ENCODE measurements around the gene DAGLA. TPM values are rescaled to one million over a fixed set of nuclear protein-coding genes. Genes with fewer than 3 reads are reported as not detected.
A peak's percentile ranks its signal among the peaks of the same experiment; 100 is the strongest.

Gene DAGLA
- total RNA-seq, 1 experiment from 2014 or later = 10.9 TPM

DNA sequence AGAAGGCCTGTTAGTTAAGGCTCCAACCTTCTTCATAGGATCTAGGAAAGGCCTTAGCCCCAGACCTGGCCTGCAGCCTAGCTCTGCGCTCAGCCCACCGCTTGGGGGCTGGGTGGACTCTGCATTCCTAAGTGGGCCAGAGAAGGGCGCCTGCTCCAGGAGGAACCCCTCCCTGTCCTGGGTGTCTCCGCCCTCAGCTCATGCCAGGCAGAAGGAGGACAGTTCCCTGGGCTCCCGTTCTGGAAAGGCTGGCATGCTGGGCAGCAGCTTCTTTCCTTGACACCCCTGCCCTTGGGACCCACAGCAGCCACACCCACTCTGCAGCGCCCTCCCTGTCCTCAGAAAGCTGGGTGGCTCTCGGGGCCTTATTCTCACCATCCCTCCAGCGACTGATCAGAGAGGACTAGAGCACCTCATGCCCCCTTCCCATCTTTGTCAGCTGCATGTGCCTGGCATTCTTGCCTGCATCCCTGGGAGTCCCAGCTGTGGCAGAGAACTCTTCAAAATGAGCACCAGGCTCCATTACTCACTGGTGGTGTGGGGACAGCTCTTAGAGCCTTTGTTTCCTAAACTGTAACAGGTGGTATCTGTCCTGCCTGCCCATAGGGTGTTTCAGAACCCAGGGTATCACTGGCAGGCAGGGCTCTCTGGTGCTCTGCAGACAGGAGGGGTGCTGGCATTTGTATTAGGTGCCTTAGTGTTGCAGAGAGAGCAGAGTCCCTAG is 51.9 kb downstream of the DAGLA start:
- Histone ChIP-seq H3K36me3 (ENCODE audit: insufficient read depth, low read length, poor library complexity, severe bottlenecking) (peaks cover 22% of the 10 kb centered on the region), H3K4me1 (ENCODE audit: insufficient read depth, low read length, poor library complexity, severe bottlenecking) (no peaks in the 10 kb centered on the region), H3K27ac (ENCODE audit: low read depth, low read length, poor library complexity, severe bottlenecking) (no peak overlapping the region), H3K9me3 (ENCODE audit: low read depth, low read length, poor library complexity, severe bottlenecking) (no peaks in the 10 kb centered on the region), H3K27me3 (replicated peaks; ENCODE audit: insufficient read depth, low read depth, low read length, poor library complexity) (no peaks in the 10 kb centered on the region), H3K4me3 (ENCODE audit: low read depth, low read length, poor library complexity, severe bottlenecking) (no peak overlapping the region)
- DNase-seq (ENCODE audit: low spot score) = no peak
- no TSS peak for BruUV-seq (replicated peaks)
- POLR2A ChIA-PET (ENCODE audit: low non-redundant PET) = no interaction called here
- TF ChIP-seq CTCF (conservative IDR thresholded peaks at IDR 0.05; ENCODE audit: low read depth, low read length) (no peak), EZH2 (IDR thresholded peaks at IDR 0.05; ENCODE audit: borderline replicate concordance, low read depth, low read length, poor library complexity, severe bottlenecking) (no peak)
- intact Hi-C loops (cut with micrococcal nuclease; ENCODE audit: unreplicated experiment) = loop anchor here (10.0 kb wide), 2 partner anchors 257 to 287 kb away; no protein-coding TSS in a partner anchor
- CTCF ChIA-PET = interaction anchor here (1.4 kb wide), 1 partner anchor 37 kb away, joined by 5 read pairs; no protein-coding TSS in a partner anchor

DNA sequence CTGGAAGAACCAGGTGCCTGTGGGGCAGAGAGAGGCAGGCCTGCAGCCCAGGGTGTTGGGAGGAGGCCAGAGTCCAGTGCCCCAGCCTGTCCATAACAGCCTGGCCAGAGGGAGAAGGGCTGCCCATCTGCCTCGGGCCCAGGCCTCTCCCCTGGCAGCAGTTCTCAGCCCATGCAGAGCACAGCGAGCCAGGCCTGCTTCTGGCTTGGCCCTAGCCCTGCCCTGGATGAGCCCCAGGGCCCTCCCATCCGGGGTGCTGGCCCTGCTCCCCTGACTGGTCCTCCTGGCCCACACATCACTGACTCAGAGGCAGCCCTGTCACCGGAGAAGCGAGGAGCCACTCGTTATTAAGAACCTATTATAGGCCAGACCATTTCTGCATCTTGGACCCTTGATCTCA is 52.5 kb downstream of the DAGLA start:
- TF ChIP-seq EZH2 (IDR thresholded peaks at IDR 0.05; ENCODE audit: borderline replicate concordance, low read depth, low read length, poor library complexity, severe bottlenecking) = no peak
- TF ChIP-seq CTCF (conservative IDR thresholded peaks at IDR 0.05; ENCODE audit: low read depth, low read length) = no peak
- intact Hi-C loops (cut with micrococcal nuclease; ENCODE audit: unreplicated experiment) = loop anchor here (1.0 to 10.0 kb wide), 3 partner anchors 52 to 288 kb away; partner anchors contain the start of gene DAGLA
- no peaks in the 10 kb centered on the region for H3K9me3 ChIP-seq (ENCODE audit: low read depth, low read length, poor library complexity, severe bottlenecking)
- H3K4me3 ChIP-seq (ENCODE audit: low read depth, low read length, poor library complexity, severe bottlenecking) = no peak overlapping the region
- H3K4me1 ChIP-seq (ENCODE audit: insufficient read depth, low read length, poor library complexity, severe bottlenecking) = no peaks in the 10 kb centered on the region
- H3K27me3 ChIP-seq (replicated peaks; ENCODE audit: insufficient read depth, low read depth, low read length, poor library complexity) = no peaks in the 10 kb centered on the region
- ChIA-PET POLR2A (ENCODE audit: low non-redundant PET) (no interaction called here), CTCF (interaction anchor here (0.7 to 1.7 kb wide), 12 partner anchors 11 to 375 kb away, joined by 3 to 16 read pairs (median 4); no protein-coding TSS in a partner anchor)
- BruUV-seq (replicated peaks) = no TSS peak
- no peak for DNase-seq (ENCODE audit: low spot score)
- H3K36me3 ChIP-seq (ENCODE audit: insufficient read depth, low read length, poor library complexity, severe bottlenecking) = peaks cover 22% of the 10 kb centered on the region
- no peak overlapping the region for H3K27ac ChIP-seq (ENCODE audit: low read depth, low read length, poor library complexity, severe bottlenecking)

DNA sequence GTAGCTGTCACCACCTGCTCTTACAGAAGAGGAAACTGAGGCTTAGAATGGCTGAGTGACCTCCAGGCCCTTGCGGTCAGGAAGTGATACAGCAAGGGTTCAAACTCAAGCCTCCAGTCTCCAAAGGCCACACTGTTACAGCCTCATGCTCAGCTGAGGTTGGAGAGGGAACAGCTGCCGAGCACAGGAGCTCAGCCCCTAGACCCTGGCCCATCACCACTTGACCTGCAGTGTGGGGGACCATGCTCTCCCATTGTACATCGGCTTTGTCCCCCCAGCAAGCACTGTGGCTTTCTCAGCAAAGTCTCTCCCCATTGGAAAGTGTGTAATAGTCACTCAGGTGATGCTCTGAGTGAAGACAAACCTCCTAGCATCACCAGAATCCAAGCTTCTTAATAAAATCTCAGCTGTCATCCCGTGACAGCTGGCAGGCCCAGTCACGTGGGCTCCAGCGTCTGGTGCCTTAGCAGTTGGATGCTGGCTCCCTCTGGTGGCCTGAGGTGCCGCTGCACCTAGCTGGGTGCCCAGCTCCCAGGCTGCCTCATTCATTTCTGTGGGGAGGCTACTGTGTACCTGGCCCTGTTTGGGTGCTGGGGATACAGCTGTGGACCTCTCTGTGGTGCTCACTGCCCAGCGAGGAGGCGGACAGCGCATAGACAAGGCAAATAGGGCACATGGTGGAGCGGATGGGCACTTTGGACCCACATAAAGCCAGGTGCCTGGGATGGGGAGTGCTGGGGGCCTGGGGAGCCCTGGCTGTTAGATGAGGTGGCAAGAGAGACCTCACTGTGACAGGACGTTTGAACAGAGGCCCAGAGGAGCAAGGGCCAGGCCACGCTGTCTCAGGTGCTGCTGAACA is 53.2 kb downstream of the DAGLA start:
- ChIA-PET CTCF (interaction anchor here (0.6 to 1.7 kb wide), 20 partner anchors 10 to 375 kb away, joined by 3 to 16 read pairs (median 4); no protein-coding TSS in a partner anchor), POLR2A (ENCODE audit: low non-redundant PET) (no interaction called here)
- peaks cover 19% of the 10 kb centered on the region for H3K36me3 ChIP-seq (ENCODE audit: insufficient read depth, low read length, poor library complexity, severe bottlenecking)
- no peak overlapping the region for H3K4me3 ChIP-seq (ENCODE audit: low read depth, low read length, poor library complexity, severe bottlenecking)
- intact Hi-C loops (cut with micrococcal nuclease; ENCODE audit: unreplicated experiment) = loop anchor here (1.0 to 10.0 kb wide), 3 partner anchors 53 to 289 kb away; partner anchors contain the start of gene DAGLA
- no peaks in the 10 kb centered on the region for H3K9me3 ChIP-seq (ENCODE audit: low read depth, low read length, poor library complexity, severe bottlenecking)
- no peak overlapping the region for H3K27ac ChIP-seq (ENCODE audit: low read depth, low read length, poor library complexity, severe bottlenecking)
- TF ChIP-seq EZH2 (IDR thresholded peaks at IDR 0.05; ENCODE audit: borderline replicate concordance, low read depth, low read length, poor library complexity, severe bottlenecking) = no peak
- peak; percentile 100 for TF ChIP-seq CTCF (conservative IDR thresholded peaks at IDR 0.05; ENCODE audit: low read depth, low read length)
- no peaks in the 10 kb centered on the region for H3K27me3 ChIP-seq (replicated peaks; ENCODE audit: insufficient read depth, low read depth, low read length, poor library complexity)
- BruUV-seq (replicated peaks) = no TSS peak
- no peaks in the 10 kb centered on the region for H3K4me1 ChIP-seq (ENCODE audit: insufficient read depth, low read length, poor library complexity, severe bottlenecking)
- peak; percentile 93 for DNase-seq (ENCODE audit: low spot score)
